A549 (cell line): ENCODE results near the gene RMI1.

Experiments used
- CBX2 ChIP-seq: fragments of 200-600 bp; sonication (generic); IDR thresholded peaks from 2 replicates; pipeline ENCODE4 v1.6.1; 2016; ENCODE audit warnings: low read depth, mild to moderate bottlenecking, borderline replicate concordance
- CHD2 ChIP-seq: fragments of 150-350 bp; IDR thresholded peaks from 2 replicates; pipeline ENCODE4 v1.6.1; 2014; ENCODE audit warnings: low read length; ENCODE audit not compliant: partially characterized antibody
- CTCF ChIP-seq: fragments of >200 bp; sonication (Bioruptor Twin); formaldehyde crosslinking; IDR thresholded peaks from 3 replicates; pipeline ENCODE4 v1.5.1; 2016
- ELK1 ChIP-seq: fragments of 150-350 bp; IDR thresholded peaks from 2 replicates; pipeline ENCODE4 v1.6.1; 2014; ENCODE audit warnings: low read depth, mild to moderate bottlenecking, low read length
- HDAC2 ChIP-seq: fragments of 200-600 bp; sonication (generic); IDR thresholded peaks from 2 replicates; pipeline ENCODE4 v1.6.1; 2016
- JUN ChIP-seq, 2 experiments: fragments of >200 bp; sonication (Bioruptor Twin); formaldehyde crosslinking; IDR thresholded peaks; 2 replicates in 1 of 2; 3 replicates in 1 of 2; pipeline ENCODE4 v1.6.1; 2016 to 2017
- KDM1A ChIP-seq: fragments of 200-600 bp; sonication (generic); IDR thresholded peaks from 2 replicates; pipeline ENCODE4 v1.6.1; 2016; ENCODE audit warnings: low read depth, mild to moderate bottlenecking
- MAZ ChIP-seq: fragments of 150-350 bp; IDR thresholded peaks from 2 replicates; pipeline ENCODE4 v1.6.1; 2014; ENCODE audit warnings: antibody characterized with exemption, low read depth, low read length, borderline replicate concordance
- POLR2A ChIP-seq: IDR thresholded peaks from 2 replicates; pipeline ENCODE4 v1.6.1; 2012; ENCODE audit warnings: mild to moderate bottlenecking, low read length
- RNF2 ChIP-seq: fragments of 200-600 bp; sonication (generic); IDR thresholded peaks from 2 replicates; pipeline ENCODE4 v1.6.1; 2016; ENCODE audit warnings: low read depth, mild to moderate bottlenecking, antibody characterized with exemption, moderate library complexity, borderline replicate concordance
- SMC3 ChIP-seq: fragments of >200 bp; sonication (Bioruptor Twin); formaldehyde crosslinking; IDR thresholded peaks from 3 replicates; pipeline ENCODE4 v1.6.1; 2018; ENCODE audit warnings: inconsistent platforms
- SREBF2 ChIP-seq: fragments of 450-650 bp; IDR thresholded peaks from 2 replicates; pipeline ENCODE4 v1.6.1; 2014; ENCODE audit warnings: mild to moderate bottlenecking, moderate library complexity
- TF ChIP-seq, protein P1 (sequence below): fragments of >200 bp; sonication (Bioruptor Twin); formaldehyde crosslinking; IDR thresholded peaks from 3 replicates; pipeline ENCODE4 v1.6.1; 2016
- TF ChIP-seq, protein P2 (sequence below): fragments of 200-600 bp; sonication (generic); IDR thresholded peaks from 2 replicates; pipeline ENCODE4 v1.6.1; 2016; ENCODE audit warnings: antibody characterized with exemption, mild to moderate bottlenecking, moderate library complexity

DNA sequence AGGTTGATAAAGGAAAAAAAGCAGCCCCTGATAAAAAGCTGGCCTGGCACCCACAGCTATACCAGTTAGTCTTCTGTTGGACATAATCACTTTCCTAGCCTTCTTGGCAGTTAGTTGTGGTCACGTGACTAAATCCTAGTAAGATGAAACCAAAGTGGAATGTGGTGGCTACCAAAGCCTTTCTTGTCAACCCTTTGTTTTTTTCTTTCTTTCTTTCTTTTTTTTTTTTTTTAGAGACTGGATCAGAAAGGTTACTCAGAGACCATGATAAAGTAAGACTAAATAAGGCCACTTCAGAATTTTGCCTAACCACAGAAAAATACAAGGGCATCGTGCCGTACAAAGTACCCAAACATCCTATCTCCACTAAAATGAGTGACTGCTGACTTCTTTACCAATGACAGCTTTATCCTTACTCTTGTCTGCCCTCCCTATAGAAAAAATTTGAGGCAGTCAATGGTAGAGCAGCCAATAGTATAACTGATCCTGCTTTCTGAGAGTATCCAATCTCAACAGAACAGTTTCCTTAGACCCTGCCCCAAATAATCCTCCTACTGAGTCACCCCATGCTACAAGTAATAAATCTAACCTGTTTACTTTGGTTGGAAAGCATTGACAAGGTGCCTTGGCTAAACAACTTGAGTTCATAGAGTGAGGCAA is 45.2 kb upstream of the RMI1 start:
- no peak for TF ChIP-seq CHD2
- TF ChIP-seq SMC3, result no peak
- no peak for TF ChIP-seq MAZ
- TF ChIP-seq CTCF, result no peak
- TF ChIP-seq RNF2, result no peak
- no peak for TF ChIP-seq SREBF2
- TF ChIP-seq POLR2A, result no peak
- TF ChIP-seq, protein P1, sequence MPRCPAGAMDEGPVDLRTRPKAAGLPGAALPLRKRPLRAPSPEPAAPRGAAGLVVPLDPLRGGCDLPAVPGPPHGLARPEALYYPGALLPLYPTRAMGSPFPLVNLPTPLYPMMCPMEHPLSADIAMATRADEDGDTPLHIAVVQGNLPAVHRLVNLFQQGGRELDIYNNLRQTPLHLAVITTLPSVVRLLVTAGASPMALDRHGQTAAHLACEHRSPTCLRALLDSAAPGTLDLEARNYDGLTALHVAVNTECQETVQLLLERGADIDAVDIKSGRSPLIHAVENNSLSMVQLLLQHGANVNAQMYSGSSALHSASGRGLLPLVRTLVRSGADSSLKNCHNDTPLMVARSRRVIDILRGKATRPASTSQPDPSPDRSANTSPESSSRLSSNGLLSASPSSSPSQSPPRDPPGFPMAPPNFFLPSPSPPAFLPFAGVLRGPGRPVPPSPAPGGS, result no peak
- TF ChIP-seq ELK1, result no peak
- TF ChIP-seq KDM1A, result no peak
- TF ChIP-seq CBX2, result no peak
- no peak for TF ChIP-seq JUN (IDR thresholded peaks at IDR 0.05)
- no peak for TF ChIP-seq HDAC2
- TF ChIP-seq, protein P2, sequence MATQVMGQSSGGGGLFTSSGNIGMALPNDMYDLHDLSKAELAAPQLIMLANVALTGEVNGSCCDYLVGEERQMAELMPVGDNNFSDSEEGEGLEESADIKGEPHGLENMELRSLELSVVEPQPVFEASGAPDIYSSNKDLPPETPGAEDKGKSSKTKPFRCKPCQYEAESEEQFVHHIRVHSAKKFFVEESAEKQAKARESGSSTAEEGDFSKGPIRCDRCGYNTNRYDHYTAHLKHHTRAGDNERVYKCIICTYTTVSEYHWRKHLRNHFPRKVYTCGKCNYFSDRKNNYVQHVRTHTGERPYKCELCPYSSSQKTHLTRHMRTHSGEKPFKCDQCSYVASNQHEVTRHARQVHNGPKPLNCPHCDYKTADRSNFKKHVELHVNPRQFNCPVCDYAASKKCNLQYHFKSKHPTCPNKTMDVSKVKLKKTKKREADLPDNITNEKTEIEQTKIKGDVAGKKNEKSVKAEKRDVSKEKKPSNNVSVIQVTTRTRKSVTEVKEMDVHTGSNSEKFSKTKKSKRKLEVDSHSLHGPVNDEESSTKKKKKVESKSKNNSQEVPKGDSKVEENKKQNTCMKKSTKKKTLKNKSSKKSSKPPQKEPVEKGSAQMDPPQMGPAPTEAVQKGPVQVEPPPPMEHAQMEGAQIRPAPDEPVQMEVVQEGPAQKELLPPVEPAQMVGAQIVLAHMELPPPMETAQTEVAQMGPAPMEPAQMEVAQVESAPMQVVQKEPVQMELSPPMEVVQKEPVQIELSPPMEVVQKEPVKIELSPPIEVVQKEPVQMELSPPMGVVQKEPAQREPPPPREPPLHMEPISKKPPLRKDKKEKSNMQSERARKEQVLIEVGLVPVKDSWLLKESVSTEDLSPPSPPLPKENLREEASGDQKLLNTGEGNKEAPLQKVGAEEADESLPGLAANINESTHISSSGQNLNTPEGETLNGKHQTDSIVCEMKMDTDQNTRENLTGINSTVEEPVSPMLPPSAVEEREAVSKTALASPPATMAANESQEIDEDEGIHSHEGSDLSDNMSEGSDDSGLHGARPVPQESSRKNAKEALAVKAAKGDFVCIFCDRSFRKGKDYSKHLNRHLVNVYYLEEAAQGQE, result no peak
